Measurements from ENCODE around the gene GDPD5.

The GDPD5 gene

GRCh38 chr11:75482931-75483469 is 42.7 kb downstream of the GDPD5 start:
- TF ChIP-seq, protein P1, sequence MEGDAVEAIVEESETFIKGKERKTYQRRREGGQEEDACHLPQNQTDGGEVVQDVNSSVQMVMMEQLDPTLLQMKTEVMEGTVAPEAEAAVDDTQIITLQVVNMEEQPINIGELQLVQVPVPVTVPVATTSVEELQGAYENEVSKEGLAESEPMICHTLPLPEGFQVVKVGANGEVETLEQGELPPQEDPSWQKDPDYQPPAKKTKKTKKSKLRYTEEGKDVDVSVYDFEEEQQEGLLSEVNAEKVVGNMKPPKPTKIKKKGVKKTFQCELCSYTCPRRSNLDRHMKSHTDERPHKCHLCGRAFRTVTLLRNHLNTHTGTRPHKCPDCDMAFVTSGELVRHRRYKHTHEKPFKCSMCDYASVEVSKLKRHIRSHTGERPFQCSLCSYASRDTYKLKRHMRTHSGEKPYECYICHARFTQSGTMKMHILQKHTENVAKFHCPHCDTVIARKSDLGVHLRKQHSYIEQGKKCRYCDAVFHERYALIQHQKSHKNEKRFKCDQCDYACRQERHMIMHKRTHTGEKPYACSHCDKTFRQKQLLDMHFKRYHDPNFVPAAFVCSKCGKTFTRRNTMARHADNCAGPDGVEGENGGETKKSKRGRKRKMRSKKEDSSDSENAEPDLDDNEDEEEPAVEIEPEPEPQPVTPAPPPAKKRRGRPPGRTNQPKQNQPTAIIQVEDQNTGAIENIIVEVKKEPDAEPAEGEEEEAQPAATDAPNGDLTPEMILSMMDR (IDR thresholded peaks at IDR 0.05) = no peak

DNA sequence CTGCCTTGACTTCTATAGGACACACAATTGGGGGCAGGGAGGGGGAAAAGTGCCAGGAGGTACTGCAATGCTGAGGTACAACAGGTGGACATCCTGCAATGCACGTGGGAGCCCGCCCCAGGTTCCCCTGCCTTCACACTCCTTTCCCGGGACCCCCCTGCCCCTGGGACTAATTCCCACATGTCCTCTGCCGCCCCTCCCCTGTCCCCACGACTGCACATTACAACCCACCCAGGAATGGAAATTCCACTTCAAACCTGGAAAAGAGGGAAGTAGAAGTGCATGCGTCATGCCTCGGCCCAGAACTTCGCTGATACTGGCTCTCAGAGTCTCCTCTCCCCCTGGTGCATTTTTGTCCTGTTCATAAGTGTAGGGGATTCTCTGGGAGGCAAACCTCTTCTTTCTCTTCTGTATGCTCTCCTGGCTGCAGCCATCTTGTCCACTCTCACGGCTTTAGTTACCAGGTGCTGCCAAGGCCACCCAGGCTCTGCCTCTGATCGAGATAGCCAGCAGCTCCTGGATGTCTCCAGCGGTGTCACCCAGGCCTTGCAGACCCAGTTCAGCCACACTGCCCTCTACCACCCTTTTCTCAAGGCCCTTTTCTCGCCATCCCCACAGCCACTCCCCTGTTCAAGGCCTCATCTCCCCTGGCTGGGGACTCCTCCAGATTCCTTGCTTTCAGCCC is 43.7 kb downstream of the GDPD5 start:
- TF ChIP-seq, protein P1 (IDR thresholded peaks at IDR 0.05) = no peak

DNA sequence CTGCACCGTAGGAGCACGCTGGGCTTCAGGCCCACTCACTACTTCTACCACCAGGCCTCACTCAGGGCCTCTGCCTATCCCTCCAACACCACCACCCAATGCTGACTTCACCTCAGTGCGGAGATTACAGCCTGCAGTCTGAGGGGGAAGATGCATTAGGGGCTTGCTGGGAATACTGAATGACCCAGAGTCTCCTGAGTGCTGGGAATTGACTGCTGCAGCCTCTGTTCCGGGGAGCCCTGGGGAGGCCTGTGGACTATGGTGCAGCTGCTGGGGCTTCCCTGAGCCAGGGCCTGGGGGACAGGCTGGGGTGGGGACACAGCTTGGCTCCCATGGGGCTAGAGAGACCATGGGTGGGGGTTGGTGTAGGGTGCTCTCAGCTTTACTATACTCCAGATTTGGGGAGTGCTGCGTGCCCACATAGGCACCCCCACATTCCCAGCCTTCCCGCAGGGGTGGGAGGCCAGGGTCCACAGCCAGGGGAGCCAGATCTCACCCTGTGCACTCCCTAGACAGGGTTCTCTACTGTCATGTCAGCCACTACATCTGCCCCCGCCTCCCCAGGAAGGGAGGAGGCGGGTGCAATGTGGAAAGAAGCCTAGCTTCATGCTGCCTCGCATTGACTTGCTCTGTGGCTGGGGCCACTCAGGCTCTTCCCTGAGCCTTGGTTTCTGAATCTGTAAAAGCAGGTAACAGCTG is 44.4 kb downstream of the GDPD5 start:
- TF ChIP-seq, protein P1 (IDR thresholded peaks at IDR 0.05) = no peak

GRCh38 chr11:75480185-75481175 is 45.3 kb downstream of the GDPD5 start:
- TF ChIP-seq, protein P1 (IDR thresholded peaks at IDR 0.05) = no peak

DNA sequence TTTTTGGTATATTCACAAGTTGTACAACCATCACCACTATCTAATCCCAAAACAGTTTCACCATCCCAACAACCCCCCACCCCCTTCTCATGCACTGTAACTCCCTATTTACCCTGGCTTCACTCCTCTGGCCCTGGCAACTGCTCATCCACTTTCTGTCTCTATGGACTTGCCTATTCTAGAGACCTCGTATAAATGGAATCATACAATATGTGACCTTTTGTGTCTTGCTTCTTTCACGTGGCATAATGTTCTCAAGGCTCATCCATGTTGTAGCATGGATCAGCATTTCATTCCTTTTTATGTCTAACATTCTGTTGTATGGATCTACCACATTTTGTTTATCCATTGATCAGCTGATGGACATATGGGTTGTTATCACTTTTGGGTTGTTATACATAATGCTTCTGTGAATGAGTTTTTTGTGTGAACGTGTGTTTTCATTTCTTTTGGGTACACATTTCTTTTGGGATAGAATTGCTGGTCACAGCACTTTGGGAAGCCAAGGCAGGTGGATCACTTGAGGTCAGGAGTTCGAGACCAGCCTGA is 46.1 kb downstream of the GDPD5 start:
- TF ChIP-seq, protein P1 (IDR thresholded peaks at IDR 0.05) = no peak

DNA sequence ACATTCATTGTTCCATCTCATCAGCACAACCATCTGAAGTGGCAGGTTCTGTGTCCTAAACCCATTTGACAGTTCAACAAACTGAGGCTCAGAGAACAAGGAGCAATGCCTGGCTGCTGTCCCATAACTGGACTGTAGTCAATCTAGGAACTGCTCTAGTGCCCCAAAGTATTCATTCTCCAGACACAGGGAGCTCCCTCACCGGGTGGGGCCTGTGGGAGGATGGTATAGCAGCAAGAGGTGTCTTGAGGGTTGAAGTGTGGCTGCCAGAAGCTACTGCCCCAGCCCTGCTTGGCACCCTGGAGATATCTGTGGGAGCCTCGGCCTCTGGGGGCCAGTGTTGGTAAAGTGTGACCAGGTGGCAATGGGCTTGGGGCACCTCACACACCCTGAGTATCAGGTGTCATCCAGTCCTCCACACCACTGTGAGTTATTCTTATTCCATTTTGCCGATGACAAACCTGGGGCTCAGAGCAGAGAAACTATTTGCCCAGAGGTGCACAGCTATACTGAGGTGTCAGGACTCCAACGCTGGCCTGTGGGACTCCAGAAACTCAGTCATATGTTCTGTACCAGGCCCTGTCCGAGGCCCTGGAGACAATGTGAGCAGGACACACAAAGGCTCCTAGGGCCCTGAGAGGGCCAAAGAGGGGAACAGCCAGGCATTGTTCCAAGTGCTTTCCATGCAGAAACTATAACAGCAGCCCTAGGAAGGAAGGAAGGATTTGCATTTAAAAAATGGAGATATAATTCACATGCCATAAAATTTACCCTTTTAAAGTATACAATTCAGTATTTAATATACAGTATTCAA is 46.8 kb downstream of the GDPD5 start:
- TF ChIP-seq, protein P1 (IDR thresholded peaks at IDR 0.05) = no peak
